HG02852 (cell line): ENCODE results near the gene CBLC.

Experiments
- ATAC-seq: cut with Tn5 transposase; IDR thresholded peaks from one replicate; pipeline ENCODE4 v1.9.1; 2021; ENCODE audit warnings: mild to moderate bottlenecking, moderate library complexity; ENCODE audit not compliant: unreplicated experiment

The CBLC gene

GRCh38 chr19:44746616-44746945 lies 31.1 kb upstream of the CBLC start:
- ATAC-seq: no peak

- no peak for ATAC-seq
Measured at GRCh38 chr19:44746946-44747738, 30.5 kb upstream of the CBLC start.

GRCh38 chr19:44747739-44748425 lies 29.8 kb upstream of the CBLC start:
- ATAC-seq: peak; percentile 29

- peak; percentile 31 for ATAC-seq
Measured at GRCh38 chr19:44748426-44749254, 29.1 kb upstream of the CBLC start, which contains the start of gene BCL3. TSS of gene BCL3 (plus strand) at chr19:44748708. CDS start at chr19:44748791, 83 bp downstream.

- ATAC-seq: no peak
Measured at GRCh38 chr19:44749292-44749691, 28.4 kb upstream of the CBLC start.

- no peak for ATAC-seq
Measured at GRCh38 chr19:44749994-44750393, 27.7 kb upstream of the CBLC start.

GRCh38 chr19:44752123-44752815 lies 25.4 kb upstream of the CBLC start:
- no peak for ATAC-seq

- peak; percentile 70 for ATAC-seq
Measured at GRCh38 chr19:44752816-44753625, 24.7 kb upstream of the CBLC start.

- no peak for ATAC-seq
Measured at GRCh38 chr19:44753626-44753931, 24.1 kb upstream of the CBLC start.

GRCh38 chr19:44753932-44754749 lies 23.5 kb upstream of the CBLC start:
- peak; percentile 35 for ATAC-seq

- no peak for ATAC-seq
Measured at GRCh38 chr19:44754750-44755080, 23.0 kb upstream of the CBLC start.

- ATAC-seq: no peak
Measured at GRCh38 chr19:44755219-44755618, 22.5 kb upstream of the CBLC start.

GRCh38 chr19:44756089-44756562 lies 21.6 kb upstream of the CBLC start:
- ATAC-seq: no peak

- ATAC-seq: no peak
Measured at GRCh38 chr19:44757057-44757734, 20.5 kb upstream of the CBLC start.

GRCh38 chr19:44757735-44758505 lies 19.8 kb upstream of the CBLC start:
- no peak for ATAC-seq

GRCh38 chr19:44758596-44758995 lies 19.1 kb upstream of the CBLC start:
- ATAC-seq: no peak

- no peak for ATAC-seq
Measured at GRCh38 chr19:44759083-44759804, 18.4 kb upstream of the CBLC start.
